WI38 (cell line): ENCODE measurements around the gene TMEM72.

ENCODE experiments used
- H3K4me3 ChIP-seq: 2 replicates; pipeline ENCODE4 v1.5.1; 2011; ENCODE audit warnings: low read depth, mild to moderate bottlenecking, control low read depth, low read length
- TF ChIP-seq, protein P1 (sequence below): IDR thresholded peaks from 2 replicates; pipeline ENCODE4 v1.5.1; 2012; ENCODE audit warnings: low read depth, mild to moderate bottlenecking, control low read depth, low read length

Gene TMEM72

DNA sequence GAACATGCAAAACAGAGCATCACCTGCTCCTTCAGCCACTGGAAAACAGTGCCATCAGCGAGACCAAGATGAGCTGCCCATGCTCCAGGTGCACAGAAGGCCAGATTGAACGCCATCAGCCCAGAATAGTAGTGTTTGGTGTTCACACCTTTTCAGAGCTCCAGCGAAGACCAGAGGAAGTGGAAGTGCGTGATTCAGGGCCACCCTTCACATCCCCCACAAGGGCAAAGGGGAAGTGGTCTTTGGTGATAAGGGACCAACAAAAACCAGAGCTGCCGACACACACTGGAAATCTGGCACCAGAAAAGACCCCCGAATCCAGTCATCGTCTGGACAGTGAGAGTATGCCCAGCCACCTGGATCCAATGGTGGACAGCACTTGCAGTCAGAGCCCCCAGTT, 29.5 kb upstream of the TMEM72 start:
- TF ChIP-seq, protein P1, sequence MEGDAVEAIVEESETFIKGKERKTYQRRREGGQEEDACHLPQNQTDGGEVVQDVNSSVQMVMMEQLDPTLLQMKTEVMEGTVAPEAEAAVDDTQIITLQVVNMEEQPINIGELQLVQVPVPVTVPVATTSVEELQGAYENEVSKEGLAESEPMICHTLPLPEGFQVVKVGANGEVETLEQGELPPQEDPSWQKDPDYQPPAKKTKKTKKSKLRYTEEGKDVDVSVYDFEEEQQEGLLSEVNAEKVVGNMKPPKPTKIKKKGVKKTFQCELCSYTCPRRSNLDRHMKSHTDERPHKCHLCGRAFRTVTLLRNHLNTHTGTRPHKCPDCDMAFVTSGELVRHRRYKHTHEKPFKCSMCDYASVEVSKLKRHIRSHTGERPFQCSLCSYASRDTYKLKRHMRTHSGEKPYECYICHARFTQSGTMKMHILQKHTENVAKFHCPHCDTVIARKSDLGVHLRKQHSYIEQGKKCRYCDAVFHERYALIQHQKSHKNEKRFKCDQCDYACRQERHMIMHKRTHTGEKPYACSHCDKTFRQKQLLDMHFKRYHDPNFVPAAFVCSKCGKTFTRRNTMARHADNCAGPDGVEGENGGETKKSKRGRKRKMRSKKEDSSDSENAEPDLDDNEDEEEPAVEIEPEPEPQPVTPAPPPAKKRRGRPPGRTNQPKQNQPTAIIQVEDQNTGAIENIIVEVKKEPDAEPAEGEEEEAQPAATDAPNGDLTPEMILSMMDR: no peak
- H3K4me3 ChIP-seq: no peak overlapping the region

DNA sequence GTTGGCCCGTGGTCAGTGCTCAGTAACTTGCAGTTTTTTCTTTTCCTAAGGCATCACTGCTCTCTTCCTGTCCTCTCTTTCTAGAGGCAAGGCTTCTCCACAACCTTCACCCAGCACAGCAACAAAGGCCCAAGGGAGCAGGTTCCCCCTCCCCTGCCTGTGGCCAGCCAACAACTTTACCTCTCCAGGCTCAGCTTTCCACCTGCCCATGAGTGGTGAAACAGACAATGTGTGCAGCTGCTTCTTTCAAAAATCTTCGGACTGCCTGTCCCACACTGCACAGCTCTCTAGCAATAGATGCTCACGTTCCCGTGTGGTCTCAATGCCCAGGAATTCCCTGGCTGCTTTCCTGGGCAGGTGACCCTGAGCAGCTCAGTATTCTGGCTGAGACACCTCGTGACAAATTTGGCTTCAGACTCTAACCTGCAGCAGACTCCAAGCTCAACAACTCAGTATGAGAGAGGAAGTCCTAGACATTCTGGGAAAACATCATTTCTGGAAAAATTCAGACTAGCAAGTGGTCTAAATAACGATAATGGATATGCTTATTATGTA, 28.9 kb upstream of the TMEM72 start:
- TF ChIP-seq, protein P1: no peak
- no peak overlapping the region for H3K4me3 ChIP-seq

DNA sequence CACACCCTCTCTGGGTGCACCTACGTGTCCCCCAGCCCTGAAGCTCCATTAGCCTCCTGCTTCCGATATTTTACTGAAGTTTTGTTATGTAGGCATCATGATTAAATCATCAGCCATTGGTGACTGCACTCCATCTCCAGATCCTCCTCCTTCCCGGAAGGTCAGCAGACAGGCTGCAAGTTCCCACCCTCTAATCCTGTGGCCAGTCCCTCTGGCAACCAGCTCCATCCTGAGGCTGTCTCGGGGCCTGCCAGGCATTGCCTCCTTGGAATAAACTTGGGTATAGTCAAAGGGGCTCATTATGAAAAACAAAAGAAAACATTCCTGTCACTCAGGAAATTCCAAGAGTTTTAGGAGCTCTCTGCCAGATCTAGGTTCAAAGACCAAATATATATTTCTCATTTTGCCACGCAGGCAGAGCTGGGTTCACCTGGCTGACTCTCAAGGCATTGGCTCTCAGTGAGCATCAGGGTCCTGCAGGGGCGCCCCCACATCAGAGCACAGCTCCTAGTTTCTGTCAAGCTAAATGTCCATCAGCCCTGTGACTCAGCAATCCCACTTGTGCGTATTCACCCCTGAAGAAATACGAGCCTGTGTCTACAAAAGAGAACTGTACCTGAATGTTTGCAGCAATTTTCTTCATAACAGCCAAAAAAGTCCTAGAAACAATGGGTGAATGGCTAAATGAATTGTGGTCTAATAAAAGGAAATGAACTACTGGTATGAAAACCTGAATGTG, 27.4 kb upstream of the TMEM72 start:
- TF ChIP-seq, protein P1: no peak
- no peak overlapping the region for H3K4me3 ChIP-seq

DNA sequence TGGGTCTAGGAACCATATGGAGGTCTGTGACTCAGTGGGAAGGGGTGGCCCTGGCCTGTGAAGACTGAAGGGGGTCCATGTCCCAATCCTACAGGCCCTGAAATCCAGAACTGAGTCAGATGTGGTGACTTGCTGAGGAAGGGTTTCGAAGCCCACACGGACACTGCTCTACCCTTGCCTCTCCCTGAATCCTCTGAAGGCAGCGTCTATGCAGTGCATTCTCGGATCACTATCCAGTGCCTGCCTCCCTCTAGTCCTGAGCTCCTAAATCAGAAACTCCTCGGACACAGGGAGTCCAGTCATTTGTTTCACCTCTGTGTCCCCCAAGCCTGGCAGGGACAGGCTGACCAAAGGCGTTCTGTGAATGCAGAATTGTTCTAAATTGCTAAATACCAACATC, 25.4 kb upstream of the TMEM72 start:
- TF ChIP-seq, protein P1: no peak
- no peak overlapping the region for H3K4me3 ChIP-seq

DNA sequence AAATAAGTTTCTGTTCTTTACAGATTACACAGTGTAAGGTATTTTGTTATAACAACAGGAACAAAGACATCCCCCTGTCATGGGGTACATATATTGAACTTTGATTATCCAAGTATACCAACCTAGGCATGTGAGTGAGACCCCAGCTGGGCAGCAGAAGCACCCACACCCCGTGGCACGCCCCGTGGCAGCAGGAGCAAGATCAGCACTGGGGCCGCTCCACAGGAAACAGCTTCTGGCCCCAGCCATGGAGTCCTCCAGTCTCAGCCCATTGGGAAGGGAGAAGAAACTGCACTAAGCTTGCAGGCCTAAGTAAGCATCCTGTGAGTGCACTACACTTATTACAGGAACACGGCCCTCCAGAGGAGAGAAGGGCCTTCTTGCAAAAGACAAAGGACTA, 24.2 kb upstream of the TMEM72 start:
- no peak overlapping the region for H3K4me3 ChIP-seq
- TF ChIP-seq, protein P1: no peak

DNA sequence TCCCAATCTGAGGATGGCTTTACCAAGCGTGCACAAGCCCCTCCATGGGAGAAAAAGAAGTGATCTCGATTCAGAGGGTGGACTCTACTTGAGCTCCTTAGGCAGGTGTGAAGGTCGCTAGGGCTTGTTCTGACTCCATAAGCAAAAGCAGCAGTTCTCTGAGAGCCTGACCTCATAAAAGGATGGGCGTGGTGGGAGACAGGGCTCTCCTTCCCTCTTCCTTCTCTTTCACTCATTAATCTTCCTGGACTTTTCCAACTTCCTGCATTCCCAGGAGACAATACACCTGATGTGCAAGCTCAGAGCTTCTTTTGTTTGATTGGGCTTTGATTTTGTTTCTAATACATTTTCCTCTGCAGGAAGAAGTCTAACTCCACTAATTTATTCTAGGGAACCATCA, 22.3 kb upstream of the TMEM72 start:
- TF ChIP-seq, protein P1: no peak
- no peak overlapping the region for H3K4me3 ChIP-seq

DNA sequence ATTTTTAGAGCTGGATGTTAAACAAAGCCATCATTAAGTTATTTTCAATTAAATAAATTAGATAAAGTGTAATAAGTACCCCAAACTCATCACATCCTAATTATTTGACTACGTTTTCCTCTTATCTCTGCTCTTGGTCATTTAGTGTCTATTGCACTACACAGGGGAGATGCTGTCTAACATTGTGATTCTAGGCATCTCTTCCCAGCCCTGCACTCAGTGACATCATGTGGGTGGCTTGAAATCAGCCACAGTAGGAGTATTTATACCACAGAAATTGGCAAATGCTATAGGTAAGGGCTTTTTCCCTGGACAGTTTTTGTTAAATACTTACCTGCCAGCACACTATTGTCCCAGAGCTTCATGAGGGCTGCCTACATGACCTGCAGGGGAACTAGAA, 21.3 kb upstream of the TMEM72 start:
- no peak overlapping the region for H3K4me3 ChIP-seq
- TF ChIP-seq, protein P1: no peak
